OCI-LY3 (cell line): ENCODE results near the gene CDHR3.
"Not testable (repeated sequence)": the region's sequence is repeated elsewhere in the genome, so short reads cannot be mapped to it uniquely, and the experiment has no call there.

Experiments
- H2AFZ ChIP-seq: fragments of 200-600, 300-600 bp; shearing (Covaris generic); 2 replicates; pipeline ENCODE4 v1.6.0; 2014; ENCODE audit warnings: antibody characterized with exemption, low read depth, low read length
- H3K27ac ChIP-seq: fragments of 200-600, 300-600 bp; sonication (generic); 2 replicates; pipeline ENCODE4 v1.5.1; 2014; ENCODE audit warnings: mild to moderate bottlenecking, low read length, moderate library complexity, mixed read lengths
- H3K27me3 ChIP-seq: fragments of 200-600, 300-600 bp; sonication (generic); 2 replicates; pipeline ENCODE4 v1.6.1; 2014; ENCODE audit warnings: low read depth, low read length, mixed read lengths
- H3K36me3 ChIP-seq: fragments of 200-600, 300-600 bp; sonication (generic); replicated peaks from 2 replicates; pipeline ENCODE3; 2014; ENCODE audit warnings: low read depth, low read length, mixed read lengths
- H3K4me1 ChIP-seq: fragments of 300-600, 200-600 bp; sonication (generic); 2 replicates; pipeline ENCODE4 v1.6.1; 2014; ENCODE audit warnings: low read length, mixed read lengths
- H3K4me2 ChIP-seq: fragments of 200-600, 300-600 bp; sonication (generic); 2 replicates; pipeline ENCODE4 v1.6.1; 2014; ENCODE audit warnings: low read length, mixed read lengths
- H3K4me3 ChIP-seq: fragments of 300-600, 200-600 bp; sonication (generic); 2 replicates; pipeline ENCODE4 v1.5.1; 2014; ENCODE audit warnings: antibody characterized with exemption, mild to moderate bottlenecking, low read length, moderate library complexity
- H3K79me2 ChIP-seq: fragments of 300-600, 200-600 bp; shearing (Covaris generic); 2 replicates; pipeline ENCODE4 v1.6.1; 2014; ENCODE audit warnings: mild to moderate bottlenecking, low read length, mixed read lengths
- H3K9ac ChIP-seq: fragments of 300-600, 200-600 bp; shearing (Covaris generic); 2 replicates; pipeline ENCODE4 v1.6.0; 2014; ENCODE audit warnings: mild to moderate bottlenecking, low read length, moderate library complexity
- H3K9me3 ChIP-seq: fragments of 200-600, 300-600 bp; shearing (Covaris generic); 2 replicates; pipeline ENCODE4 v1.6.1; 2014; ENCODE audit warnings: low read length, mixed read lengths; ENCODE audit not compliant: insufficient read depth
- H4K20me1 ChIP-seq: fragments of 200-600, 300-600 bp; sonication (generic); 2 replicates; pipeline ENCODE4 v1.6.1; 2016; ENCODE audit warnings: low read length, mixed read lengths; ENCODE audit not compliant: insufficient read depth
- CTCF ChIP-seq: fragments of 200-600, 300-600 bp; sonication (generic); IDR thresholded peaks from 2 replicates; pipeline ENCODE4 v1.5.1; 2014; ENCODE audit warnings: antibody characterized with exemption, low read length, low read depth
- EZH2phosphoT487 ChIP-seq: fragments of 200-600 bp; shearing (Covaris generic); IDR thresholded peaks from 2 replicates; pipeline ENCODE4 v1.6.1; 2018; ENCODE audit warnings: antibody characterized with exemption, mixed run types, low read depth

Gene CDHR3

GRCh38 chr7:106001886-106002285 is 38.8 kb downstream of the CDHR3 start:
- Histone ChIP-seq H3K9ac (no peak overlapping the region), H3K36me3 (no peaks in the 10 kb centered on the region), H3K79me2 (no peaks in the 10 kb centered on the region), H3K27ac (no peak overlapping the region), H3K9me3 (no peaks in the 10 kb centered on the region), H3K4me3 (no peak overlapping the region), H3K4me2 (no peak overlapping the region), H3K27me3 (peaks cover 20% of the 10 kb centered on the region), H4K20me1 (no peaks in the 10 kb centered on the region), H3K4me1 (no peaks in the 10 kb centered on the region), H2AFZ (no peak overlapping the region)
- no peak for TF ChIP-seq EZH2phosphoT487
- no peak for TF ChIP-seq CTCF

GRCh38 chr7:106003525-106004064 is 40.5 kb downstream of the CDHR3 start:
- no peak overlapping the region for H3K4me3 ChIP-seq
- H3K27me3 ChIP-seq: peaks cover 16% of the 10 kb centered on the region
- no peak overlapping the region for H3K27ac ChIP-seq
- no peak overlapping the region for H2AFZ ChIP-seq
- H3K9ac ChIP-seq: no peak overlapping the region
- no peaks in the 10 kb centered on the region for H3K79me2 ChIP-seq
- TF ChIP-seq EZH2phosphoT487: no peak
- no peak for TF ChIP-seq CTCF
- H3K9me3 ChIP-seq: no peaks in the 10 kb centered on the region
- H3K36me3 ChIP-seq: no peaks in the 10 kb centered on the region
- H4K20me1 ChIP-seq: no peaks in the 10 kb centered on the region
- no peak overlapping the region for H3K4me2 ChIP-seq
- no peaks in the 10 kb centered on the region for H3K4me1 ChIP-seq

- Histone ChIP-seq H3K27ac (no peak overlapping the region), H4K20me1 (no peaks in the 10 kb centered on the region), H3K36me3 (no peaks in the 10 kb centered on the region), H3K9me3 (no peaks in the 10 kb centered on the region), H3K4me2 (no peak overlapping the region), H3K79me2 (no peaks in the 10 kb centered on the region), H2AFZ (no peak overlapping the region), H3K4me1 (peaks cover 13% of the 10 kb centered on the region), H3K27me3 (peaks cover 13% of the 10 kb centered on the region; the same call in 1 of the 2 replicates), H3K9ac (no peak overlapping the region), H3K4me3 (no peak overlapping the region)
- TF ChIP-seq CTCF (no peak), EZH2phosphoT487 (no peak)
Measured at GRCh38 chr7:106006906-106007305, 43.8 kb downstream of the CDHR3 start.

GRCh38 chr7:106007796-106008195 is 44.7 kb downstream of the CDHR3 start:
- H3K4me2 ChIP-seq, H3K9ac ChIP-seq, H3K9me3 ChIP-seq, H3K36me3 ChIP-seq, H3K27ac ChIP-seq, H2AFZ ChIP-seq, H3K79me2 ChIP-seq, H4K20me1 ChIP-seq, H3K4me3 ChIP-seq: not testable (repeated sequence)
- peaks cover 13% of the 10 kb centered on the region; the same call in 1 of the 2 replicates for H3K27me3 ChIP-seq
- peaks cover 13% of the 10 kb centered on the region for H3K4me1 ChIP-seq
